Subcutaneous abdominal adipose tissue (tissue), 5 donors: Measurements from ENCODE around the gene KDM5A.
"Not testable (repeated sequence)": the region's sequence is repeated elsewhere in the genome, so short reads cannot be mapped to it uniquely, and the experiment has no call there.

Experiments
- H3K27ac ChIP-seq: one replicate; pipeline ENCODE4 v1.7.0; 2013; ENCODE audit warnings: low read depth, mild to moderate bottlenecking, inconsistent platforms, low read length, moderate library complexity
- H3K27me3 ChIP-seq, 5 donors: one replicate each; pipeline ENCODE4 v1.7.0; 2013; ENCODE audit warnings: low read length in 5 of 5, inconsistent platforms in 1 of 5; ENCODE audit not compliant: control insufficient read depth in 5 of 5, insufficient read depth in 4 of 5
- H3K36me3 ChIP-seq, 5 donors: one replicate each; pipeline ENCODE4 v1.7.0; 2013; ENCODE audit warnings: low read length in 5 of 5; ENCODE audit not compliant: control insufficient read depth in 5 of 5, insufficient read depth in 5 of 5
- H3K4me1 ChIP-seq, 5 donors: one replicate each; pipeline ENCODE4 v1.7.0; 2013; ENCODE audit warnings: low read length in 5 of 5, mild to moderate bottlenecking in 3 of 5, moderate library complexity in 1 of 5; ENCODE audit not compliant: control insufficient read depth in 5 of 5, insufficient read depth in 5 of 5
- H3K4me3 ChIP-seq, 5 donors: one replicate each; pipeline ENCODE4 v1.7.0; 2013; ENCODE audit warnings: low read length in 5 of 5, low read depth in 1 of 5
- H3K9ac ChIP-seq, 5 donors: one replicate each; pipeline ENCODE4 v1.7.0; 2013; ENCODE audit warnings: low read length in 5 of 5, mild to moderate bottlenecking in 4 of 5, moderate library complexity in 3 of 5
- H3K9me3 ChIP-seq, 5 donors: one replicate each; pipeline ENCODE4 v1.7.0; 2013; ENCODE audit warnings: low read length in 5 of 5; ENCODE audit not compliant: control insufficient read depth in 5 of 5
- donor health status: healthy.
- donor health status: healthy.
- donor health status: healthy.
- donor health status: healthy.
- donor health status: healthy.

Gene KDM5A

DNA sequence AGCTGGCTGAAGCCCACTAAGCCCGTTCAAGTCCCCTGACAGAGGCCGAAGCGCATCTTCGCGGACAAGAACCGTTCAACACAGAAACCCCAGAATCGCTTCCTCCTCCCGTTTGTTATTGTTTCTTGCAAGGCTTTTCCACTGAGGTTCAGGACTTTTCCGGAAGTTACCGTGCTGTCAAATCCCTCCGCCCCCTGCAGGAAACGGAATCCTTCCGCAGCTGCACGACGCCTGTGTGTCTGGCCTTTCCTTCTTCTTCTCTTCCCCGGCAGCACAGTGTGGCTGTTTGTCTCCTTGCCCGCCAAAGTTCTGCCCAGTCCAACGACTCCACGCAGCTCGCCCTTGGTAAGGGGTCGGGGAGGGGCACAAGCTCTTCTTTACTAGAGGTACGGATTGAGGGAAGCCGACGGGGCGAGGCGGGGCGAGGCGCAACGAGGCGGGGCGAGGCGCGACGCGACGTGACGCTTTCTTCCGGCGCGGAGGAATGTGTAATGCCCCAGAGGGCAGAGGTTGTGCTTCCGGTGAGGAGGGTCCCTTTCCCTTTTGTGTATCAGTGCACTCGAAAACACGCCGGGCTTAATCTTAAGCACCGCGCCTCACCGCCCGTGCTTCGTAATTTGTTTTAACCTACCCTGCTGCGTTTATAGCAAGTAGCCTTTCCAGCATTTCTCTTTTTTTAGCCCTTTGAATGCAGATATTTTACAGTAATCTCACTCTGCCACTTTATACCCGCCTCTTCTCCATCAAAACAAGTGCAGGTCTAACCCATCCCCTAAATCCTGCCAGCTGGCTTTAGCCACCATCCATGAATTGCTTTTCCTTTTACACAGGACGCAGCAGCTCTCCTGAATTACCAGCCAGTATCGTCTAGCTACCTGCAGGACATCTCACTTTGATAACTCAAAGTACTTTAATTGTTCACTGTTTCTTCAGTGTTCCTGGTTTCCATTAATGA lies at the start of gene KDM5A:
Gene KDM5A (minus strand): TSS at position 179 of the 955 bp plus-strand sequence. CDS start 229 bp downstream, outside the sequence.
- Histone ChIP-seq H3K9me3 (no peaks in the 10 kb centered on the region), H3K27me3 (no peaks in the 10 kb centered on the region), H3K36me3 (peaks cover 0 to 4% (median 2%) of the 10 kb centered on the region in 5 donors), H3K9ac (peak within 1 kb of the TSS; percentile 86 to 99 (median 95)), H3K4me1 (peaks cover 0 to 40% (median 39%) of the 10 kb centered on the region in 5 donors), H3K27ac (peak within 1 kb of the TSS; percentile 98), H3K4me3 (peak within 1 kb of the TSS; percentile 93 to 99 (median 94))

DNA sequence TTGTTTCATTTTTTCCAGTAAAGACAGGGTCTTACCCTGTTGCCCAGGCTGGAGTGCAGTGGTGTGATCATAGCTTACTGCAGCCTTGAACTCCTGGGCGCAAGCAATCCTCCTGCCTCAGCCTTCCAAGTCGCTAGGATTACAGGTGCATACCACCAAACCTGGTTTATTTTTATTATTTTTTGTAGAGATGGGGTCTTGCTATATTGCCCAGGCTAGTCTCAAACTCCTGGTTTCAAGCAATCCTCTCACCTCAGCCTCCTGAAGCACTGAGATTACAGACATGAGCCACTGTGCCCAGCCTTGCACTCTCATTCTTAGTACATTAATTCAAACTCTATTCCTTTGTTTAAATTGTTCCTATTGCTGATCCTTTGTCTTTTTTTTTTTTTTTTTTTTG lies 46.6 kb upstream of the KDM5A start:
- peaks cover 26 to 58% (median 35%) of the 10 kb centered on the region in 5 donors for H3K36me3 ChIP-seq
- H3K9me3 ChIP-seq, H3K4me1 ChIP-seq, H3K9ac ChIP-seq, H3K27me3 ChIP-seq, H3K4me3 ChIP-seq, H3K27ac ChIP-seq: not testable (repeated sequence)

DNA sequence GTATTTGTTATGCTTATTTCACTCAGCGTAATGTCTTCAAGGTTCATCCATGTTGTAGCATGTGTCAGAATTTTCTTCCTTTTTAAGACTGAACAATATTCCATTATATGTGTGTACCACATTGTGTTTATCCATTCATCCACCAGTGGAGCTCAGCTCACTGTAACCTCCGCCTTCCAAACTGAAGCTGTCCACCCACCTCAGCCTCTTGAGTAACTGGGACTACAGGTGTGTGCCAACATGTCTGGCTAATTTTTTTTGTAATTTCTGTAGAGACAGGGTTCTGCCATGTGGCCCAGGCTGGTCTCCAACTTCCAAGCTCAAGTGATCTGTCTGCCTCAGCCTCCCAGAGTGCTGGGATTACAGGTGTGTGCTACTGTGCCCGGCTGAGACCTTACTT lies 33.4 kb upstream of the KDM5A start:
- Histone ChIP-seq H3K4me1 (no peaks in the 10 kb centered on the region), H3K9me3 (no peaks in the 10 kb centered on the region), H3K27me3 (no peaks in the 10 kb centered on the region), H3K36me3 (peaks cover 3 to 41% (median 17%) of the 10 kb centered on the region in 5 donors), H3K27ac (no peak overlapping the region), H3K4me3 (no peak overlapping the region), H3K9ac (no peak overlapping the region)

DNA sequence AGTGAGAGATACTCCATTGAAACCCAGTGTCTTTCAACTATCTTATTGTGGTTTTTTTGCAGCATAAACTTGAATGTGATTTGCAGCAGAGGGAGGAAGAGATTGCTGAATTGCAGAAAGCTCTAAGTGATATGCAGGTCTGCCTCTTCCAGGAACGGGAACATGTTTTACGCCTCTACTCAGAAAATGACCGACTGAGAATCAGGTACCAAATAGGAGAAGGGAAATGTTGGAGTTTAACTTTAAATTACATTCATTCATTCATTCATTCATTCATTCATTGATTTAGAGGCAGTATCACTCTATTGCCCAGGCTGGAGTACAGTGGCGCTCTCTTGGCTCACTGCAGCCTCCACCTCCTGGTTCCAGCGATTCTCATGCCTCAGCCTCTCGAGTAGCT lies 29.3 kb upstream of the KDM5A start:
- H3K27me3 ChIP-seq = no peaks in the 10 kb centered on the region
- H3K9ac ChIP-seq = no peak overlapping the region
- peaks cover 3 to 45% (median 17%) of the 10 kb centered on the region in 5 donors for H3K36me3 ChIP-seq
- no peak overlapping the region for H3K27ac ChIP-seq
- H3K4me3 ChIP-seq = no peak overlapping the region
- H3K4me1 ChIP-seq = no peaks in the 10 kb centered on the region
- no peaks in the 10 kb centered on the region for H3K9me3 ChIP-seq

DNA sequence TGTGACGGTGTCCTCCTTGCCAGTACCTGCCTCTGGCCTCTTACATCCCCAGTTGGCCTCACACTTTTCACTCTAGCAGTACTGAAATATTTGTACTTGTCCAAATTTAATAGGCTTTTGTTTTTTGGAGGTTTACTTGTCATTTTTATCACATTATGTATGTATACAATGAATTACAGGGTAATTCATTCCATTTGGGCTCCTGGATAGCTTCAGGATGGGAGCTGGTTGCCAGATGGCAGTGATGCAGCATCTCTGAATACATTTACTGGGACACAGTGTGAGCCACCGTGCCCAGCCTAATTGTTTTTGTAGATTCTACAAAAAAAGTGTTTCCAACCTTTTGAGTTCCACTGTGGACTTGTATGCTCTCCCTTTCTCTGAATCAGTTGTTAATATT lies 25.7 kb upstream of the KDM5A start:
- Histone ChIP-seq H3K27me3 (no peaks in the 10 kb centered on the region), H3K4me1 (no peaks in the 10 kb centered on the region), H3K9me3 (no peaks in the 10 kb centered on the region), H3K36me3 (peaks cover 7 to 53% (median 27%) of the 10 kb centered on the region in 5 donors), H3K27ac (no peak overlapping the region), H3K9ac (no peak overlapping the region), H3K4me3 (no peak overlapping the region)

DNA sequence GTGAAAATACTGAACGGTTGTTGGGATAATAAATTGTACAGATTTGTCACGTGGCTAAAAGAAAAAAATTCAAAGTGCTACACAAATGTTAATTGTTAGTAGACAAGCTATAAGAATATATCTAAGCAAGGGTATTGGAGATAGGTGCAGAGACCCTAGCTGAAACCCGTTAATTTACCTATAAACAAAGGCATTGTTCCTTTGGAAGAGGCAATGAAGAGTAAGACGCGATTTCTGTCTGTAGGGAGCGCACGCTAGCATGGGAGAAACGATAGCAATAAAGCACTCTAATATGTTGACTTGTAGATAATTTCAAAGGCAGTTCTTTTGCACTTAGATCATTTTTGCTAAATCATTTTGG lies 12.9 kb upstream of the KDM5A start:
- Histone ChIP-seq H3K4me1 (peaks cover 0 to 19% (median 17%) of the 10 kb centered on the region in 5 donors), H3K36me3 (no peaks in the 10 kb centered on the region), H3K9ac (peak overlapping the region; percentile 69 to 91 (median 89)), H3K9me3 (no peaks in the 10 kb centered on the region), H3K27me3 (no peaks in the 10 kb centered on the region), H3K4me3 (peak overlapping the region; percentile 83 to 100 (median 98)), H3K27ac (peak overlapping the region; percentile 67)

DNA sequence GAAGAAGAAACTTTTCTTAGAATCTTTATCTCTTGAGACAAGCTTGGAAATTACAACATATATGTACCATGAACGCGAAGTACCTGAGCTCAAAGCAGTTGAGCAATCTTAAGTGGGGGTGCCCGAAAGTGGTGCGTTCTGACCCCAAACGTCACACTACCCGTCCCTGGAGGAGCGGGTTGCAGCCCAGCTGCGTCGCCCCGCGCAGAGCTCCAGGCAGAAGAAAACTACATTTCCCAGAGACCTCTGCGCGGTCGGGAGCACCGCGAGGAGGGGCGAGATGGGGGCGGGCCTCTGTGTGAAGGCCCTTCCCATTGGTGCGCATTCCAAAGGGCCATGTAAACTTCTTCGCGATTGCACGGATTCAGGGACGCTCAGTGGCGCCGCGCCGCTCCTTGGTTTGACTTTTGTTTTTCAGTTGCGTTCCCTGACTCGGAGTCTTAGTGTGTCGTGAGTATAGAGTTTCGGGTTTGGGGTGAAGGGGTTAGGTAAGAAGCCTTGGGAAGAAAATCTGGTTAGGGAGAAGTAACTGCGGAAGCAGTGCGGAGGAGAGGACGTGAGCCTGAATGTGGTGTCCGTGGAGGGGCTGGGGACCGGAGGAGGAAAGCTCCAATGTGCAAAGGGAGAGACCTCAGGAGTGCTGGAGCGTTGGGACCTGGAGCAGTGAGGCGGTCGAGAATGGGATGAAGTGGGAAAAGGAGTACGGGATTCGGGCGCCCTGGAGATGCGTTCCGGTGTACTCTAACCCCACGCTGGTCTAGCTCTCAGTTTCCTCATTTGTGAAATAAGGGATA lies 12.3 kb upstream of the KDM5A start, which contains the start of gene CCDC77:
Gene CCDC77 (plus strand): TSS at position 410 of the 794 bp plus-strand sequence. CDS start 7,740 bp downstream, outside the sequence.
- peaks cover 0 to 18% (median 16%) of the 10 kb centered on the region in 5 donors for H3K4me1 ChIP-seq
- peak within 1 kb of the TSS; percentile 83 to 100 (median 98) for H3K4me3 ChIP-seq
- peak within 1 kb of the TSS; percentile 67 for H3K27ac ChIP-seq
- H3K27me3 ChIP-seq = no peaks in the 10 kb centered on the region
- peak within 1 kb of the TSS; percentile 69 to 91 (median 89) for H3K9ac ChIP-seq
- no peaks in the 10 kb centered on the region for H3K9me3 ChIP-seq
- H3K36me3 ChIP-seq = no peaks in the 10 kb centered on the region

DNA sequence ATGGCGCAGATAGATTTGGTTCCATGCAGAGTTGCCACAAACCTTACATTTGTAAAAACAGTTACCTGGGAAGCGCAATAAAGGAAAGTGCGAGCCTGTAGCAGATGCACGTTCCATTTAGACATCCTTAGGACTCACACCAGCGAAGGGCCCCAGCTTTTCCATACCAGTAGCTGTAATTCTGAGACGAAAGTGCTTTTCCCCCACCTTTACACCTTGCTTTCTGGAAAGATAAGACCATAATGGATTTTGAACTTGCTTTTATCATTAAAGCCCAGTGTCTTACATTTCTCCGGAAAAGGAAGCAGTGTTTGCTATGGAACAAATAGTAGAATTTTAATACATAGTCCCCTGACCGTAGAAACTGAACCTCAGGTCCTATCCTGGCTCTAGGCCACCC lies 11.7 kb upstream of the KDM5A start:
- Histone ChIP-seq H3K36me3 (no peaks in the 10 kb centered on the region), H3K9ac (peak overlapping the region in 3 of 5 donors; percentile 31 to 89 (median 69)), H3K4me1 (peaks cover 0 to 18% (median 16%) of the 10 kb centered on the region in 5 donors), H3K27ac (no peak overlapping the region), H3K4me3 (peak overlapping the region; percentile 68 to 99 (median 87)), H3K27me3 (no peaks in the 10 kb centered on the region), H3K9me3 (no peaks in the 10 kb centered on the region)

DNA sequence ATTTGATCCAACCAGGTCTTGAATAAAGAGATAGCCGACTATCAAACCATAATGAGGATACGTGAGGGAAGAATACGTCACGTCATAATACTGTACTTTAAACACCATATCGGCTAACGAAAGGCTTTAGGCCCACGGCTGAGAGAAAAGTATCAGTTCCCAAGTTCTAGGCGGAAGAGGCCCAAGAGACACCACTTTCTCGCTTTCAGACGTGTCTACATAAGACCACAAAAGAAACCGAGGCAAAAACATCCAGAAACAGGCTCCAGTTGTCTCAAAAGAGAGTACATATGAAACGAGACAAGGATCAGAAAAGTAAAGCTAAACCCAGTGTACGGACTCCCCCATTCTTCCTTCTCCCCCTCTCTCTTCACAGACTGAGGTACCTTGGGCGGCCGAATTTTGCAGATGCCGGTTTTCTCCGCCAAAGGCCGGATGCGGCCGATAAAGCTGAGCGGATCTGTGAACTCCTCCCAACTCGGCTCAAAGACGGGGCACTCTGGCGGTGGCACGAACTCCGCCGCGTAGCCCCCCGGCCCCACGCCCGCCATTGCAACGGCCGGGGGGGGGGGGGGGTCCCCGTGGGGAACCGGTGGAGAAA lies 479 bp downstream of the KDM5A start:
- Histone ChIP-seq H3K9ac (peak overlapping the region; percentile 86 to 99 (median 95)), H3K27me3 (no peaks in the 10 kb centered on the region), H3K4me1 (peaks cover 0 to 40% (median 39%) of the 10 kb centered on the region in 5 donors), H3K4me3 (peak overlapping the region; percentile 93 to 99 (median 94)), H3K9me3 (no peaks in the 10 kb centered on the region), H3K27ac (peak overlapping the region; percentile 98), H3K36me3 (peaks cover 7 to 12% (median 9%) of the 10 kb centered on the region in 5 donors)
